ENCODE results near the gene DDX59.

DNA sequence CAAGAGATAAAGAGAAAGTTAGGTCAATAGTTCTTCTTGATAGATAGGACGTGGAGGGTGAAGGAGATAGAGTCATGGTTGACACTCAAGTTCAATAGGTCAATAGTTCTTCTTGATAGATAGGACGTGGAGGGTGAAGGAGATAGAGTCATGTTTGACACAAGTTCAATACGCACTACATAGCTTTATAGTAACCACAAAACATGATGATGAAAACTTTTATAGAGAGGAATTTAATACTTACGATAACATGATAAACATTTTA, 5.8 kb upstream of the DDX59 start:
- TF ChIP-seq CTCF (IDR thresholded peaks at IDR 0.05) (no peak), POLR2A (IDR thresholded peaks at IDR 0.05) (no peak)

Data from lower leg skin (tissue), 3 donors.